ENCODE results near the gene PMPCA.

Gene PMPCA

DNA sequence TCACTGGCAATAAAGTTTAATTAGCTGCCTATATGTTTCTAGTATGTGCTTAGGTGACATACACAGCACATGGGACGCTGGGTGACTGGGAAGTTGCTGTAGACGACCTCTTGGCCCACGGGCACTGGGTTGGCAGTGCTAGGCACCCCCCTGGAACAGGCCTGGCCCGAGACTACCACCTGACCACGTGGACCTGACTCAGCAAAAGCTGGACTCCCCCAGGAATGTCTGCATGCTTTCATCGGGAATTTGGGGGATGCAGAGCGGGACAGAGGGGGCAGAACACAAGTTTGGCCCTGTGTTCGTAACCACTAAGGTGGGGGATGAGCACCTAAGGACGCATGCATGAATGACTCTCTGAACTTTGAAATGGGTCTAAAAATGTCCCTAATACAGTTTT is 45.8 kb downstream of the PMPCA start:
- no peak for DNase-seq (ENCODE audit: low spot score)

DNA sequence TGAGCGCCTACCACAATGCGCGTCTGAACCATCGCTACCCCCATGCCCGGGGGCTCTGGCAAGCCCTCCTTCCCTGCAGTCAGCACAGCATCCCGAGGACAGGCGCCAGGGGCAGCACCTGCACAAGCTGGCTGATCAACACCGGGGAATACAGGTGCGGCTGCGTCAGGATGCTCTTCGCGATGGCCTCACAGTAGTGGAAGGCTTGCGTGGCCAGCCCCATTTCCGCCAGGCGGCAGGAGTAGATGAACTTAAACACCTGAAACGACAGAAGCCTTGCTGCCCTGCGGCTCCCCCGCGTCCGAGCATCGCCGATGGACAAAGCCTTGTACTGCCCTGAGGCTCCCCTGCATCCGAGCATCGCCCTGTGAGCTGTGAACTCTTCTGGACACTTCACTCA is 46.9 kb downstream of the PMPCA start:
- DNase-seq (ENCODE audit: low spot score), result no peak

DNA sequence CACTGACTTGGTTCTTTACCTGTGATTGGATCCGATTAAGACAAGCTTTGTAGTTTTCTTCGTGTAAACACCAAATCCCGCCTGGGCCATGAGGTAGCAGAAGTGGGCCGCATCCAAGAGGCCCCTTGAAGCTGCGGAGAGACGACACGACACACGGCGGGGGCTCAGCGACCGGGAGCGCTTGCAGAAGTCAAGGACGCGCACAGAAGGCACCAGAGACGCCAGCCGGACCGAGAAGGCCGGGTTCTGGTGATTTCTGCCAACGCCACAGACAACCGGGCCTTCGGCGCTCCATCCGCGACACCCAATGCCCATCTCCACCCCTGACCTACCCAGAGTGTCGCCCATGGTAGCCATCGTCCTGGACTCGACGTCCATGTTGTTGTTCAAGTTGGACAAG is 49.0 kb downstream of the PMPCA start:
- DNase-seq (ENCODE audit: low spot score), result no peak

DNA sequence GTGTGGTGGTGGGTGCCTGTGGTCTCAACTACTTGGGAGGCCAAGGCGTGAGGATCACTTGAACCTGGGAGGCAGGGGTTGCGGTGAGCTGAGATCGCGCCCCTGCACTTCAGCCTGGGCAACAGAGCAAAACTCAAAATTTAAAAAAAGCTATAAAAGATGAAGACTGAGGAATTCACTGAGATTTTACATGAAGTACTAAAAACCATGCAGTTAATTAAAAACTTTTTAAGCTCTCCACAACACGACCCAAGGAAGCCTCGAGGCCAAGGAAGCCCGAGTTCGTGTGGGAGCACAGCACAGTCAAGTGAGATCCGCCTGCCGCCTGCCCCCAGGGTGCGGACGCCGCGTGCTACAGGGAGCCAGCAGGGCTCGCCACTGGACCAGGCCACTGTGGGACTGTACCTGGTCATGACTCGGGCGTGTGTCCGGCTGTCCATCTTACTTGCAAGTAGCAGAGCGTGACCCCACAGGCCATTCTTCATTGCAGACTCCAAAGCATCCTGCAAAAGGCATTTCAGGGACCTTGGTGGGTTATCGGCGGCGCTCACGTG is 50.4 kb downstream of the PMPCA start:
- DNase-seq (ENCODE audit: low spot score), result no peak

DNA sequence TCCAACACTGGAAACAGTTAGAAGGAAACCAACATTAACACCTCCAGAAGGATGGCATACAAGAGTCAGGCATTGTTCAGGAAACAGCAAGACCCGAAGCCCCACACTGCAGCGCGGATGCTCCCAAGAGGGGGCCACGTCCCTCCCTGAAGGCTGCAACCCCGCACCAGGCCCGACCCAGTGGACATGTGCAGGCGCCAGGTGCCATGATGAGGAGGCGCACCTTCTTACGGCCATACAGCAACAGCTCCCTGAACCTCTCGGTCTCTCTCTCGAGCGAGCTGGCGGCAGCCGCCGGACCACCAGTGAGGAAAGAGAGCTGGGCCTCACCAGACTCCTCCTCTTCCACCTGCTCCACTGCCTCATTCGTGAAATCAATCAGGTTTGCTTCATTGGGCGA is 52.2 kb downstream of the PMPCA start:
- no peak for DNase-seq (ENCODE audit: low spot score)

DNA sequence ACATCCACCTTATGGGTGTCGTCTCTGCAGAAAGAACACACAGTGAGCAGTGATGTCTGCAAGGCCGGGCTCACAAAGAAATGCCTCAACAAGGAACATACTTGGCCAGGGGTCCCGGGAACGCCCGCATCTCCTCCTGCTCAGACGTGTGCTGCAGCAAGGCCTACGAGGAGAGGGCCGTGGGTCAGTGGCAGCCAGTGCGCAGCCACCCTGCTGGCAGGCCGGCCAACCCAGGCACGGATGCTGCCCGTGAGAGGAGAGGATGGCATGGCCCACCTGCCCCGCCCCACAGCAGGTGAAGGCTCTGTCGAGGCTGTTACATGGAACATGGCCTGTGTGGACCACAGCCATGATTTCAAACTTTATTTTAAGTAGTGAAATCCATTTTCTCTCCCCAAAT is 53.1 kb downstream of the PMPCA start:
- DNase-seq (ENCODE audit: low spot score), result no peak

DNA sequence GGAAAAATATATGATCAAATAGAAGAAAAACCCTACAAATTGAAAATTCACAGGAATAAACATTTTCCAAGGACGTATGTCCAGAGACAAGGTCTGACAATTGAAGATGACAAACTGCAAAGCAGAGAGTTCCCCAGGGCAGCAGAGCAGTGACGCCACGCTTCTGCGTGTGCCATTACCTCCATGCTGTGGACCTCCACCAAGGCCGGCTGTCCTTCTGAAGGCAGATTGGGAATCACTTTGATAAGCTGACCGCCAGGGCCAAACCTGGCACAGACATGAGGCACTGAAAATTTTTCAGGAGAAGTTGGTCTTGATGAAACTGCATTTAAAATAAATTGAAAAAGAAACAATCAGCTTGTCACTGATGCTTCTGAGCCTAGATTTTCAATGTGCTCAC is 53.8 kb downstream of the PMPCA start:
- DNase-seq (ENCODE audit: low spot score), result no peak

DNA sequence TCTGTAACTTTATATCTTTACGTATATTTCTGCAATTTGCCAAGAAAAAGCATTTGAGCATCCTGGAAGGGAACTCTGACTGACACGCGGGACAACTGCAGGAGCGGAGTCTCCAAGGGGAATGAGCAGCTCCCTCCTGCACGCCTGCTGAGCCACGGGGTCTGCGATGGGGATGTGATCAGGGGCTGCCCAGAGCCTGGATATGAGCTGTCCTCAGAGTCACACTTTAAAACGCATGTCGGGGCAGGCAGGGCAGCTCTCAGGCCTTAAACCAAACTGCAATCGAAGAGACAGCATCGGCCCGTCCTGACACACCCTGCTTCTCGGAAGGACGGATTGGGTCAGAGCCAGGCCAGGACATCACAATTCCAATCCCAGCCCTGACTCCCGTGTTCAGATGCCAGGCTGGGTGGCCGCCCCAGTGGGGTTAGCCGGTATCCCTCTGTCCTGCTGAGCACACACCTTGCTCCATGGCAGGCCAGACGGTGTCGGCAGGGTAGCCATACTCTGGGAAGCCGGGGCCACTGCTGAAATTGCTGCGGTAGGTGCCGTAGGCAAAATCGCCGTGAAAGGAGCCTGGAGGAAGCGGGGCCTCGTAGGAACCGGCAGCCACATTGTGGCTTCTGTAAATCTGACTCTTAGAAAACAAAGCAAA is 55.2 kb downstream of the PMPCA start:
- no peak for DNase-seq (ENCODE audit: low spot score)

DNA sequence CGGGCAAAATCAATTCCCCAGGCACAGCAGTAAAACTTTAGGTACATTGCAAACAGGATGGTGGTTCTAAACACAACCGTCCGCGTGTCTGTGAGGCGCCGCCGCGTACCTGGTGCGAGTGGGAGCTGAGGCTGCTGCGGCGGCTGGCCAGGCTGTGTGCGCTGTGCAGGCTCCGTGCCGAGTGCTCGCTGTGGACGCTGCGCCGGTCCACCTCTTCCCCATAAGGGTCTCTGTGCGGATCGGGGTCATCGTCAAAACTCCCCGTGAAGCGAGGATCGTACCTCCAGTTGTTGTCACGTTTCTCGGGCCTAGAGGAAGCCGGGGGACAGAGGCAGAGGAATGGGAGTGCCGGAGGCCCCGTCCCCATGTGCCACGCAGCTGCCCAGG is 55.7 kb downstream of the PMPCA start:
- no peak for DNase-seq (ENCODE audit: low spot score)

DNA sequence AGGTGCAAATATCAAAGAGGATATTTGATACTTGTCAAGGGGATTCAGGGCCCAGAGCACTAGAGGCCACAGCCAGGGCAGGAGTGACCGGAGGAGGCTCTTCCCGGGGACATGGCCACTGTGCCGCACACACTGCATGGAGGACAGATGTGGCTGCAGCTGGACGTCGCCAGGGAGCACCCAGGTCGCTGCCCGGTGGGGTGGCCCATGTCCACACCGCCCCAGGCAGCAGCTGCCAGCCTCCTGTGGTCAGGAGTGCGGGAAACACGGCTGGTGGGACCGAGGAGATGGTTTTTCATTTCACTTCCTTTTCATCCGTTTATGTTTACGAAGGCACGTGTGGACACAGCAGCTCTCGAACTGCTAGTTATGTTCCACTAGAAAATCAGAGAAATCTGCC is 57.3 kb downstream of the PMPCA start:
- DNase-seq (ENCODE audit: low spot score), result no peak

DNA sequence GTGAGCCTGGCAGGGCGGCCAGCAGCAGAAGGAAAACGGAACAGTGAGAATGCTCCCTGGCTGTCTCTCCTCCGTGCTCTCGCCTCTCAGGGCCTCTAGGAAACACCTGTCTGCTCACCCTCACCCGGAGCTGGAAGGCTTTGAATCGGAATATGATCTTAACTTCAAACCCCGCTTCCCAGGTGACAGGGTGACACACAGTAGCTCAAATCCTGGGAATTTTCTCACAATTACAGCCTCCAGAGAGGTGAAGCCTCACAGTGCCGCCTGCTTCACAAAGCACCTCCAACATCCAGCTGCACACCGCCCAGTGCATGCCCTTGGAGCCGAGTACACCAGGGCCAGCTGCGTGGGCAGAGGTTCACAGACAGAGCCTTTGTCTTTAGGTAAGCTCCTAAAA is 59.9 kb downstream of the PMPCA start:
- no peak for DNase-seq (ENCODE audit: low spot score)

DNA sequence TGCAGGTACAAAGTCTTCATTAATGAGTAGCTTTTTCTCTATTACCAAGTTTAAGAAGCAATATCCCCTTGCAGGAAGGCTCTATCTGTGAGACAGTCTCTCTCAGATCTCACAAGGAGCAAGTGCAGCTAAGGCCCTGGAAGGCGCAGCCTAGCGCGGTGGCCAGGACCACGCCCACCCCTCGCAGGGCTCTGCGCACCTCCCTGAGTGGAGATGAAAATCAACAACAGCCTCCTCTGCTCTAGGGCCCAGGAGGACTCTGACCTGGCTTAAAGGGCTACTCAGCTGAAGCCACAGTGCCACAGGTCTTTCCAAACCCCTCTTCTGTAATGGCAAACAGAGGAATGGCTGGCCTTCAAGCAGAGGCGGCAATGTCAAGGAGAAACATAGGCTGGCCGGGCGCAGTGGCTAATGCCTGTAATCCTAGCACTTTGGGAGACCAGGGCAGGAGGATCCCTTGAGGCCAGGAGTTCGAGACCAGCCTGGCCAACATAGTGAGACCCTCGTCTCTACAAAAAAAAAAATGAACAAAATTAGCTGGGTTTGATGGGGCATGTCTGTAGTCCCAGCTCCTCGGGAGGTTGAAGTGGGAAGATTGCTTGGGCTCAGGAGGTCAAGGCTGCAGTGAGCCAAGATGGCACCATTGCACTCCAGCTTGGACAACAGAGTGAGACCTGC is 60.5 kb downstream of the PMPCA start:
- DNase-seq (ENCODE audit: low spot score), result no peak

DNA sequence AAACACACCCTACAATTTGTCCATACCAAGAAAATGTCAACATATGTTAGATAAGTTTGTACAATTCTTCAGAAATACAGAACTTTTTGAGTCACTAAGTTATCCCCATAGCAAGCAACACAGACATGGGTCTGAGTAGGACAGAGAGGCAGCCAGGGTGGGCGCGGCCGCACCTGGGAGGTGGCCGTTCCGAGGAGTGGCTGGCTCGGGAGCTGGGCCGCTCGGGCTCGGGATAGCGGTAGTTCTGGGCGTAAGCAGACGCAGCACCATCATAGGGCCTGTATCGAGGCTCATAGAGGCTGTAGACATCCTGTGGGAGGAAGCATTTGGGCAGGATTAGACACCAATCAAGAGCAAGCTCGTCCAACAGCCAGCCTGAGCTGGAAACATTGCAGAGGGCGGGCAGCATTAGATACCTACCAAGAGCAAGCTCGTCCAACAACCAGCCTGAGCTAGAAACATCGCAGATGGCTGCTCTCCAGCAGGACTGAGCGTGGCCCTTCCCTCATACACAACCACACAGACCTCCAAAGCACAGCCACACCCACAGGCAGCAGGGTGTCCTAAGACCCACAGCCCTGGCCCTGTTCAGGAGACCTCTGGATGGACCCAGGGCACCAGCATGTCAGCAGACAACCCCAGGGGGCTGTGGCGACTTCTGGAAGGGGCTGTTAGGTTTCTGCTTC is 61.5 kb downstream of the PMPCA start:
- no peak for DNase-seq (ENCODE audit: low spot score)

DNA sequence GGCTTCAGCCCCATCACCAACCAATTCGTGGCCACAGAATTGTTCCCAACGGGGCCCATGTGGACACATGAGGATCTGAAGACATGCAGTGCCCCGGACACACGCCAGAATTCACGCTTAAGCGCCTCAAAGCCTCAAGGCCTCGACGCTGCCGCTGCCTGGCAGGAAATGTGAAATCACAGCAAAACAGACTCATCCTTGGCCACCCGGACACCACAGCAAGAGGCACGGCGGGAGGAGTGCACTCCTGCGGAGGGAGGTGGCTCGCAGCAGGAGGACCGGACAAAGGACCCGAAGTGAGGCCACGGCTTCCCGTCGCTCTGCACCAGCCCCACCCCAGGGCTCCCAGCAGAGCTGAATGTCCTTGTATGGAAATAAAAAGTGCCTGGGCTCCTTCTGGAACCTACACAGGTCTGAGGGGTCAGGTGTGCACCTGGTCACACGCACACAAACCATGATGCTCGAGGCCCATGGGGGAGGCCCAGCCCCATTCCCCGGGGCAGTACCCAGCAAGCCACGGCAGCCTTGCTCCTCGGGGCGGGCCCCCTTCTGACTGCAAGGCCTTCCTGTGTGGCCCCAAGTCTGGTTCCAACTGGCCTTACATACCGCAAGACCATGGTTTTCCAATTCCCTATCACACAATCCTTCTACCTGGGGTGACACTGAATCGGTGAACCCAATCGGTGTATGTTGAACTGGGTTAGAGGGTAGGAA is 62.3 kb downstream of the PMPCA start:
- no peak for DNase-seq (ENCODE audit: low spot score)

DNA sequence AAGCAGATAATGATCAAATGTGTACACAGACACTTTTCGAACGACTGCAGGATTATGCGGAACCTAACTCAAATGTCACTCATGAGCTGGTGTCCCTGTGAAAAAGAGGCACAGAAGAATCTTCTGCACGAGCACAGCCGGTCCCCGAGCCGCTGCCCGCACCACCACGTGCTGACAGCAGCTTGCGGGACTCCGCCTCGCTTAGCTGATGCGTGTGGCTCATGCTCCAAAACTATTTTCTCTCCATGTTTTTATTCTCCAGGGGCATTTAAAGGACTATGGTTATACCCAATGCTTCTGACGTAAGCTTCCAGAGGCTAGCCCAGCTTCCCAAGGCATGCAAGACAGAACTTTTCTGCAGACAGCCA is 62.9 kb downstream of the PMPCA start:
- no peak for DNase-seq (ENCODE audit: low spot score)
